Fibroblast of the aortic adventitia (primary cell): ENCODE results near the gene DIABLO. TPM values are rescaled to one million over a fixed set of nuclear protein-coding genes. Genes with fewer than 3 reads are reported as not detected.
A peak's percentile ranks its signal among the peaks of the same experiment; 100 is the strongest.

Experiments
- DNase-seq: peaks from one replicate; pipeline ENCODE4 v3.0.0-alpha.2; 2010; ENCODE audit warnings: low read depth
- H3K4me3 ChIP-seq: 2 replicates; pipeline ENCODE4 v1.5.1; 2011; ENCODE audit warnings: low read depth, mild to moderate bottlenecking, control low read depth, low read length, moderate library complexity
- total RNA-seq: library from RNA; depleted of rRNA; stranded (reverse); fragments of >200 nt; gene quantifications from 2 replicates; pipeline ENCODE4 v1.2.3, GENCODE V29; 2012; ENCODE audit warnings: low replicate concordance
- TF ChIP-seq, protein P1 (sequence below): IDR thresholded peaks from 2 replicates; pipeline ENCODE4 v1.5.1; 2011; ENCODE audit warnings: mild to moderate bottlenecking, low read length, control low read depth, inconsistent platforms; ENCODE audit not compliant: insufficient read depth

Gene DIABLO
- total RNA-seq, 1 donor = 50.0 TPM

DNA sequence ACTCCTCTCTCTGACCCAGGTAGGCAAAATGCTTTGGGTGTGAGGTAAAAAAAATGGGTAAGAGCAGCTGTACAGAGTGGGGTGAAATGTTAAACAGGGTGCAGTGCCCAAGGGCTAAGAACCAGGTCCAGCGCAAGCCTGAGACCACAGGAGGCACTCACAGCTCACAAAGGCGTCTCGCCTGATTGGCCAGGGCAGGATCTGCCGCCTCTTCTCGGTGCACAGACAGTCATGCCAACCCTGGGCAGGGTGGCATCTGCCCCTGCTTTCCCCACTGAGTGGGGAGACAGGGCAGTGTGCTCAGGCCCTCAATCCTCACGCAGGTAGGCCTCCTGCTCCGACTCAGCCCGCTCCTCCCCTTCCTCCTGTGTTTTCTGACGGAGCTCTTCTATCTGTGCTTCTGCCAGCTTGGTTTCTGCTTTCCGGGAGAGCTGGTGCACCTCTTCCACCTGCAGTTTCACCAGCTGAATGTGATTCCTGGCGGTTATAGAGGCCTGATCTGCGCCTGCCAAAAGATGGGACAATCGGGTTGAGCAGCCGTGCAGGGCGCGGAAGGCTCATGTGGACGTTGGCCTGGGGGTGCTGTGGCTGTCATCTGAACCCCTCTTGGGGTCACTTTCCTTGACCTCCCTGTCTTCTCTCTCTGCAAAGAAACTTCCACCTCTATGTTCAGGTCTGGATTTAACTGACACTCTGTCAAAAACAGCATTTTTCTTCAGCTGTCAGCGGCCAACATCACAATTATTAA is 17.6 kb downstream of the DIABLO start:
- TF ChIP-seq, protein P1, sequence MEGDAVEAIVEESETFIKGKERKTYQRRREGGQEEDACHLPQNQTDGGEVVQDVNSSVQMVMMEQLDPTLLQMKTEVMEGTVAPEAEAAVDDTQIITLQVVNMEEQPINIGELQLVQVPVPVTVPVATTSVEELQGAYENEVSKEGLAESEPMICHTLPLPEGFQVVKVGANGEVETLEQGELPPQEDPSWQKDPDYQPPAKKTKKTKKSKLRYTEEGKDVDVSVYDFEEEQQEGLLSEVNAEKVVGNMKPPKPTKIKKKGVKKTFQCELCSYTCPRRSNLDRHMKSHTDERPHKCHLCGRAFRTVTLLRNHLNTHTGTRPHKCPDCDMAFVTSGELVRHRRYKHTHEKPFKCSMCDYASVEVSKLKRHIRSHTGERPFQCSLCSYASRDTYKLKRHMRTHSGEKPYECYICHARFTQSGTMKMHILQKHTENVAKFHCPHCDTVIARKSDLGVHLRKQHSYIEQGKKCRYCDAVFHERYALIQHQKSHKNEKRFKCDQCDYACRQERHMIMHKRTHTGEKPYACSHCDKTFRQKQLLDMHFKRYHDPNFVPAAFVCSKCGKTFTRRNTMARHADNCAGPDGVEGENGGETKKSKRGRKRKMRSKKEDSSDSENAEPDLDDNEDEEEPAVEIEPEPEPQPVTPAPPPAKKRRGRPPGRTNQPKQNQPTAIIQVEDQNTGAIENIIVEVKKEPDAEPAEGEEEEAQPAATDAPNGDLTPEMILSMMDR = no peak
- no peak for DNase-seq
- H3K4me3 ChIP-seq = no peak overlapping the region

DNA sequence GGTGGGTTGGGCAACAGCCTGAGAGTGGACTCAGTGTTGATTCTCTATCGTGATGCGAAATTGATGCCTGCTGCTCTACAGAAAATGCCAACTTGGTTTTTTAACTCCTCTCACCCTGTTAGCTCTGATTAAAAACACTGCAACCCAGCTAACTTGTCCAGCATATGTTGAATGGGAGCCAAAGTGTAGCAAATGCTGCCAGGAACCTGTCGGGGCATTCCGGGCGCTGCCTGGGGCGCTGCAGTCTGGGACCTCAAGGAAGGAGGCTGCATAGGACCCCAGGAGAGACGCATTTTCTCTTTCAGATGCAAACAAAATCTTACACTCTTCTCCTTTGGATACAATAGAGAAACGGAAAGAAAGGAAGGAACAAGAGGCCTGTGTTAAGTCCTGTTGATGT is 18.5 kb downstream of the DIABLO start:
- no peak for DNase-seq
- TF ChIP-seq, protein P1 = no peak
- H3K4me3 ChIP-seq = no peak overlapping the region

DNA sequence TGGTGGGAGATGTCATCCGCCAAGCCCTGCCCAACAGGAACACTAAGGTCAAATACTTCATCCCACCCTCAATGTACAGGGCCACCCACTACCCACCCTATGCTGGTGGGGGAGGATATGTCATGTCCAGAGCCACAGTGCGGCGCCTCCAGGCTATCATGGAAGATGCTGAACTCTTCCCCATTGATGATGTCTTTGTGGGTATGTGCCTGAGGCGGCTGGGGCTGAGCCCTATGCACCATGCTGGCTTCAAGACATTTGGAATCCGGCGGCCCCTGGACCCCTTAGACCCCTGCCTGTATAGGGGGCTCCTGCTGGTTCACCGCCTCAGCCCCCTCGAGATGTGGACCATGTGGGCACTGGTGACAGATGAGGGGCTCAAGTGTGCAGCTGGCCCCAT is 18.9 kb downstream of the DIABLO start:
- DNase-seq = no peak
- H3K4me3 ChIP-seq = no peak overlapping the region
- TF ChIP-seq, protein P1 = no peak

DNA sequence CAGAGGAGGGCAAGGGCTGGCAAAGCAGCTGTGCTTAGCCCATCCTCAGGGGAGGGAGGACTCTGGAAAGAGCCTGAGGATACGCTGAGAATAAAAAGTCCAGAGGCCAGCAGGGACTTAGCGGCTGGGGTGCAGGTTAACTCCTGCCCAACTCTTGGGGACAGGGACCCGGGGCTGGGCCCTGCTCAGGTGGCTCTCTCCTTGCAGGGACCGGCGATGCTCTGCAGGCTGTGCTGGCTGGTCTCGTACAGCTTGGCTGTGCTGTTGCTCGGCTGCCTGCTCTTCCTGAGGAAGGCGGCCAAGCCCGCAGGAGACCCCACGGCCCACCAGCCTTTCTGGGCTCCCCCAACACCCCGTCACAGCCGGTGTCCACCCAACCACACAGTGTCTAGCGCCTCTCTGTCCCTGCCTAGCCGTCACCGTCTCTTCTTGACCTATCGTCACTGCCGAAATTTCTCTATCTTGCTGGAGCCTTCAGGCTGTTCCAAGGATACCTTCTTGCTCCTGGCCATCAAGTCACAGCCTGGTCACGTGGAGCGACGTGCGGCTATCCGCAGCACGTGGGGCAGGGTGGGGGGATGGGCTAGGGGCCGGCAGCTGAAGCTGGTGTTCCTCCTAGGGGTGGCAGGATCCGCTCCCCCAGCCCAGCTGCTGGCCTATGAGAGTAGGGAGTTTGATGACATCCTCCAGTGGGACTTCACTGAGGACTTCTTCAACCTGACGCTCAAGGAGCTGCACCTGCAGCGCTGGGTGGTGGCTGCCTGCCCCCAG is 19.6 kb downstream of the DIABLO start:
- DNase-seq = no peak
- no peak overlapping the region for H3K4me3 ChIP-seq
- TF ChIP-seq, protein P1 = no peak

DNA sequence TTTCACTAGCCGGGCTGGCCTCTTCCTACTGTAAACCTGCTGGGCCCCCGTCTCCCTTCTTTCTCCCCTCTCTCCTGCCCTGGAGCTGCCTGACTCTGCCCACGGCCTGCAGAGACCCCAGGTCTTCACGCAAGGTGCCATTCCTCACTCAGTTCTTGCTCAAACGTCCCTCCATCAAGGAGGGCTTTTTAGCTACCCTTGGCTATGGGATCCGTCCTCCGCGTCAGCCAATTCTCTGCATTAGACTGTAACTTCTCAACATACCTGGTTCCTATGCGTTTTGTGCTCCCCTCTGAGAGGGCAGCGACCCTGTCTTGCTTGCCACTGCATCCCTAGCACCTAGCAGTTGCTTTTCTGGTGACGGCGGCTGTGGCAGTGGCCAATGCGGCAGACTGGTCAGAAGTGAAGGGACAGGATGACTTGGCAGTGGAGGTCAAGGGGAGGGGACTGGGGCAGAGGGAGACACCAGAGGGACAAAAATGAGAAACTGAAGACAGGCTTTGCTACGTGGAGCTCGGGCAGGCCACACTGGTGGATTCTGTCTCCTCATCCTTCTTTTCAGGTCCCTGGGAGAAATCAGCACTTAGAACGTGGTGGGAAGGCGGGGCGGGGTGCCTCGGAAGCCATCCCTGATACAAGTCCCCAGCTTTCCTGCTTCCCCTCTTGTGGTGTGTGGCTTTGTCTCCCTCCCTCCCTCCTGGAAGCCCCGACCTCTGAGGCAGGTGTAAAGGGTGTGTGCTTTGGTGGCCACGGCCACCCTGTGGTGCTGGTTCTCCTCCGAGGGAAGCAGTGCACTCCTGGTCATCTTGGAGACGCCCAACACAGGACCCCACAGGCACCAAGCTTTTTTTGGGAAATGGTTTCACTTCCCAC is 20.6 kb downstream of the DIABLO start:
- TF ChIP-seq, protein P1 = no peak
- H3K4me3 ChIP-seq = no peak overlapping the region
- DNase-seq = no peak

DNA sequence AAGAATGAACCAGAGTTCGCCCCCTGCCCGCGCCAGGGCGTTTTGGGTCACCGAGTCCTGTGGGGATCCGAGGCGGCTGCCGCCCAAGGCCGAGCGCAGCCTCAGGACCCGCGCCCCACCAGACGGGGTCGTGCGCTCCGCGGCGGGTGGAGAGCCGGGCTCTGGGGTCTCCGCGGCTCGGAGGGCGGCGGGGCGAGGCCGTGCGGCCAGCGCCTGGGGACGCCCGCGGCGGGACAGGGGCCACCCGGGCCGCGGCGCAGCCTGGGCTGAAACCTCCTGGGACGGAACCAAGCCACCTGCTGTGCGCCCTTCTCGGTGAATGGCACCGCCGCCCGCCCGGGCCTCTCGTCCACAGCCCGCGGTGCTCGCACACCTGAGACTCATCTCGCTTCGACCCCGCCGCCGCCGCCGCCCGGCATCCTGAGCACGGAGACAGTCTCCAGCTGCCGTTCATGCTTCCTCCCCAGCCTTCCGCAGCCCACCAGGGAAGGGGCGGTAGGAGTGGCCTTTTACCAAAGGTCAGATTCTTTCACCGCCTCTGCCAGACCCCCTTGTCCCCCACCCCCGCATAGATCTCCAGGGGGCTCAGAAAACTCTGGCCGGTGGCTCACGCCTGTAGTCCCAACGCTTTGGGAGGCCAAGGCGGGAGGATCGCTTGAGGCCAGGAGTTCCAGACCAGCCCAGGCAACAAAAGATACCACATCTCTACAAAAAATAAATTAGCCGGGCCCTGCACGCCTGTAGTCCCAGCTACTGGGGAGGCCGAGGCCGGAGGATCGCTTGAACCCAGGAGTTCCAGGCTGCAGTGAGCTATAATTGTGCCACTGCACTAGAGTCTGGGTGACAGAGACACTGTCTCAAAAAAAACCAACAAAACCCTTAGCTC is 21.4 kb downstream of the DIABLO start:
- TF ChIP-seq, protein P1 = no peak
- no peak for DNase-seq
- peak overlapping the region; percentile 66 for H3K4me3 ChIP-seq
